ENCODE measurements around the gene GPR146. TPM values are rescaled to one million over a fixed set of nuclear protein-coding genes. Genes with fewer than 3 reads are reported as not detected.

GPR146 gene
- total and polyA plus RNA-seq, 2 of the 13 experiments (the other 11 are each of a cell fraction or from before 2014, with no cell fraction given): 2.0 to 15.9 TPM

DNA sequence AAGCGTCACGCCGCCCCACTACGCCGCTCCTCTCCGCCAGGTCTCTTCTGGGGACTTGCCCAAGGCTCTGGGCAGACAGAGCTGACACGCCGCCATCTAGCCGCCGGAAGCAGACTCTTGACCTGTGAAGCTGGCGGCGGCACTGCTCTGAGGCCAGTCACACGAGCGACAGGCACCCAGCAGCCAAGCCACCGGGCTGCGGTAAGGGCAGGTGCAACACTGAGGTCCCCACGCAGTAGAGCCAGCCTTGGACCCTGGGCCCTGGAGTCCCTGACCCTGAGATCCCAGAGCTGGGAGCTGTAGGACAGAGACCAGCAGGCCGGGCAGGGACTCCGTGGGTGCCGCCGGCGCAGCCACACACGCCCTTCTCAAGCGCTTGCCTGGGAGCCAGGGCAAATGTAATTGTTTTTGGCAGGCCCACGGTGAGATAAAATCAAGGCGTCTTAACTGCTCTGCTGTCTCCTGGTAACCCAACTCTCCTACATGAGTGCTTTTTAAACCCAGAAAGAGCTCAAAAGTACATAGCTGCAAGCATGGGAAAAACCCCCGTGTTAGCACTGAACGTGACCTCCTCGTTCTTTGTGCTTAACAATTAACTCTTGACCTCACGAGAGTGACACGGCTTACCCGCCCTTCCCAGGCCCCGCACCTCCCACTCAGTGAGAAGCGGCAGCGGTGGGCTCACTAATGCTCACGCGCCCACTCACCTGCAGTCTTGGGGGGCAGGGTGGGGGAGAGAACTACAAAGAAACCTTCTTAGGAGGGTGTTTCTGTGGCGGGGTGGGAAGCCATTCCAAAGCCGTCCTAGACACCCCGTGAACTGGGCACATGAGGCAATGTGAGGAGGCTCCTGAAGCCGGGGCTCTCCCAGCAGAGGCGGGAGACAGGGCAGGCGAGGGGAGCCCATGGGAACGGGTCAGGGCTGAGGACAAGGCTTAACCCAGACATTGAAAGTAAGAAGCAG is 52.1 kb downstream of the GPR146 start (continued):
- TF ChIP-seq ZNF607 (CRISPR knock-in tag; IDR thresholded peaks at IDR 0.05; ENCODE audit: borderline replicate concordance) (no peak), NFATC3 (CRISPR knock-in tag; IDR thresholded peaks at IDR 0.05) (no peak)

DNA sequence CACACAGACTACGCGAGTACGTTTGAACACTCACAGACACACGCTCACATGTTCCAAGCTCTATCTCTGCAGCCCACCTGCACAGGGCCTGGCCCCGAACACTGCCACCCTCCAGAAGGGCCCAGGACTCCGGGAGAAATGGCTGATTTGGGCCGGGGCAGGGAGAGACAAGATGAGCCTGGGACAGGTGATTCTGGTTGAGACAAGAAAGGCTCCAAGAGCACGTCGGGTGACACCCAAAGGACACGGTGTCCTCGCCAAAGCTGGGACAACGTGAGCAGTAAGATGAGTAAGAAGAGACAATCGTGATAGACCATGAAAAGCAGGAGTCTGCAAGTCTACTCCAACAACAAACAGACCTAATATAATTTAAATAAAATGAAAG is 52.8 kb downstream of the GPR146 start:
- no peak overlapping the region for H3K9ac ChIP-seq (ENCODE audit: insufficient read depth, low read depth, low read length)
- ChIA-PET CTCF (ENCODE audit: low intra/inter-chr PET ratio, low total read pairs) (no interaction called here), POLR2A (interaction anchor here (0.6 to 1.1 kb wide), 2 partner anchors 9 to 41 kb away, joined by 4 read pairs; partner anchors contain the start of gene GPER1)
- in situ Hi-C loops (cut with HindIII; ENCODE audit: extremely low pct_ligation_motif_present, low pct_unique_long_range_greater_than_20kb) (no loop called here), intact Hi-C loops (cut with micrococcal nuclease; ENCODE audit: unreplicated experiment) (no loop called here)
- no peaks in the 10 kb centered on the region for H4K20me1 ChIP-seq (ENCODE audit: insufficient read depth, low read length)
- no peaks in the 10 kb centered on the region for H3K9me3 ChIP-seq (ENCODE audit: low read length)
- no peak for DNase-seq (ENCODE audit: low spot score)
- H3K27ac ChIP-seq (ENCODE audit: extremely low read length, insufficient read depth, low read length): peak overlapping the region; percentile 55
- peak overlapping the region; percentile 36; the same call in 1 of the 2 replicates for H3K4me2 ChIP-seq (ENCODE audit: low read depth, low read length)
- H3K4me3 ChIP-seq (replicated peaks in 1 of 3; ENCODE audit: insufficient read depth in 1 of 3, low read depth in 2 of 3, low read length in 3 of 3): no peak overlapping the region
- H3K79me2 ChIP-seq (ENCODE audit: insufficient read depth, low read length): peaks cover 34% of the 10 kb centered on the region
- no peak for ATAC-seq
- H2AFZ ChIP-seq (ENCODE audit: low read length): no peak overlapping the region
- FAIRE-seq: no peak
- H3K27me3 ChIP-seq (ENCODE audit: control insufficient read depth in 1 of 2, insufficient read depth in 2 of 2, low read length in 2 of 2): no peaks in the 10 kb centered on the region
- H3K4me1 ChIP-seq (ENCODE audit: insufficient read depth, low read length): peaks cover 55% of the 10 kb centered on the region
- no TSS peak for BruUV-seq (replicated peaks)
- WGBS (ENCODE audit: low lambda C conversion rate): 94% methylated on average over 10 of the region's 13 CpGs
- peaks cover 15 to 28% of the 10 kb centered on the region in 2 experiments; a peak in 4 of 5 replicates for H3K36me3 ChIP-seq (replicated peaks in 1 of 2; ENCODE audit: control insufficient read depth in 1 of 2, insufficient read depth in 2 of 2, low read length in 2 of 2)
- TF ChIP-seq ZNF383 (CRISPR knock-in tag; IDR thresholded peaks at IDR 0.05; ENCODE audit: borderline replicate concordance): no peak
- TF ChIP-seq SAP130 (CRISPR knock-in tag; IDR thresholded peaks at IDR 0.05; ENCODE audit: low read depth): no peak
- TF ChIP-seq, protein P1, sequence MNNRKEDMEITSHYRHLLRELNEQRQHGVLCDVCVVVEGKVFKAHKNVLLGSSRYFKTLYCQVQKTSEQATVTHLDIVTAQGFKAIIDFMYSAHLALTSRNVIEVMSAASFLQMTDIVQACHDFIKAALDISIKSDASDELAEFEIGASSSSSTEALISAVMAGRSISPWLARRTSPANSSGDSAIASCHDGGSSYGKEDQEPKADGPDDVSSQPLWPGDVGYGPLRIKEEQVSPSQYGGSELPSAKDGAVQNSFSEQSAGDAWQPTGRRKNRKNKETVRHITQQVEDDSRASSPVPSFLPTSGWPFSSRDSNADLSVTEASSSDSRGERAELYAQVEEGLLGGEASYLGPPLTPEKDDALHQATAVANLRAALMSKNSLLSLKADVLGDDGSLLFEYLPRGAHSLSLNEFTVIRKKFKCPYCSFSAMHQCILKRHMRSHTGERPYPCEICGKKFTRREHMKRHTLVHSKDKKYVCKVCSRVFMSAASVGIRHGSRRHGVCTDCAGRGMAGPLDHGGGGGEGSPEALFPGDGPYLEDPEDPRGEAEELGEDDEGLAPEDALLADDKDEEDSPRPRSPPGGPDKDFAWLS (CRISPR knock-in tag; IDR thresholded peaks at IDR 0.05; ENCODE audit: borderline replicate concordance): no peak
- no peak for TF ChIP-seq ZNF780A (CRISPR knock-in tag; IDR thresholded peaks at IDR 0.05)
- TF ChIP-seq NR1H2 (CRISPR knock-in tag; IDR thresholded peaks at IDR 0.05; ENCODE audit: borderline replicate concordance, low read depth): no peak
- no peak for TF ChIP-seq MZF1 (CRISPR knock-in tag; IDR thresholded peaks at IDR 0.05; ENCODE audit: borderline replicate concordance)
- no peak for TF ChIP-seq ZNF136 (CRISPR knock-in tag; IDR thresholded peaks at IDR 0.05; ENCODE audit: low read depth)
- no peak for TF ChIP-seq PAF1 (CRISPR knock-in tag; IDR thresholded peaks at IDR 0.05)
- TF ChIP-seq, protein P2, sequence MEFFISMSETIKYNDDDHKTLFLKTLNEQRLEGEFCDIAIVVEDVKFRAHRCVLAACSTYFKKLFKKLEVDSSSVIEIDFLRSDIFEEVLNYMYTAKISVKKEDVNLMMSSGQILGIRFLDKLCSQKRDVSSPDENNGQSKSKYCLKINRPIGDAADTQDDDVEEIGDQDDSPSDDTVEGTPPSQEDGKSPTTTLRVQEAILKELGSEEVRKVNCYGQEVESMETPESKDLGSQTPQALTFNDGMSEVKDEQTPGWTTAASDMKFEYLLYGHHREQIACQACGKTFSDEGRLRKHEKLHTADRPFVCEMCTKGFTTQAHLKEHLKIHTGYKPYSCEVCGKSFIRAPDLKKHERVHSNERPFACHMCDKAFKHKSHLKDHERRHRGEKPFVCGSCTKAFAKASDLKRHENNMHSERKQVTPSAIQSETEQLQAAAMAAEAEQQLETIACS (CRISPR knock-in tag; IDR thresholded peaks at IDR 0.05): no peak
- no peak for TF ChIP-seq MED1 (CRISPR knock-in tag; IDR thresholded peaks at IDR 0.05)
- no peak for TF ChIP-seq ZNF766 (CRISPR knock-in tag; IDR thresholded peaks at IDR 0.05; ENCODE audit: borderline replicate concordance)
- TF ChIP-seq, protein P3, sequence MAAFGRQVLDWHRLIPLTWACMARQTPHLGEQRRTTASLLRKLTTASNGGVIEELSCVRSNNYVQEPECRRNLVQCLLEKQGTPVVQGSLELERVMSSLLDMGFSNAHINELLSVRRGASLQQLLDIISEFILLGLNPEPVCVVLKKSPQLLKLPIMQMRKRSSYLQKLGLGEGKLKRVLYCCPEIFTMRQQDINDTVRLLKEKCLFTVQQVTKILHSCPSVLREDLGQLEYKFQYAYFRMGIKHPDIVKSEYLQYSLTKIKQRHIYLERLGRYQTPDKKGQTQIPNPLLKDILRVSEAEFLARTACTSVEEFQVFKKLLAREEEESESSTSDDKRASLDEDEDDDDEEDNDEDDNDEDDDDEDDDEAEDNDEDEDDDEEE (CRISPR knock-in tag; IDR thresholded peaks at IDR 0.05): no peak
- no peak for TF ChIP-seq HNRNPK (IDR thresholded peaks at IDR 0.05; ENCODE audit: low read depth, low read length, poor library complexity, severe bottlenecking)
- no peak for TF ChIP-seq ZNF672 (CRISPR knock-in tag; IDR thresholded peaks at IDR 0.05)
- TF ChIP-seq ZNF224 (CRISPR knock-in tag; IDR thresholded peaks at IDR 0.05): no peak

Measured in HepG2 (cell line).